OCI-LY7 (cell line): ENCODE results near the gene C6orf136. TPM values are rescaled to one million over a fixed set of nuclear protein-coding genes. Genes with fewer than 3 reads are reported as not detected.
A peak's percentile ranks its signal among the peaks of the same experiment; 100 is the strongest.

Experiments used
- BruUV-seq: library from RNA; stranded (reverse); fragments of 400-500 nt; replicated peaks from 2 replicates; lab custom pipeline; 2021; lab: Mats Ljungman, UMichigan
- CTCF ChIA-PET: fragments of 300-600 bp; sonication (Branson Sonifier 250); formaldehyde crosslinking; loops from one replicate; lab custom pipeline; 2022; ENCODE audit warnings: antibody characterized with exemption; ENCODE audit not compliant: unreplicated experiment; lab: Charles Lee
- POLR2A ChIA-PET: fragments of 300-600 bp; sonication (Branson Sonifier 250); formaldehyde crosslinking; loops from one replicate; lab custom pipeline; 2022; ENCODE audit warnings: antibody characterized with exemption; lab: Charles Lee
- DNase-seq: peaks from one replicate; pipeline ENCODE4 v3.0.0-alpha.2; 2015; ENCODE audit warnings: low spot score
- H2AFZ ChIP-seq: fragments of 200-600 bp; sonication (generic), shearing (Covaris generic); 2 replicates; pipeline ENCODE4 v1.6.1; 2014; ENCODE audit warnings: mild to moderate bottlenecking, antibody characterized with exemption, low read length, moderate library complexity
- H3K27ac ChIP-seq: fragments of 200-600 bp; sonication (generic); 2 replicates; pipeline ENCODE4 v1.5.1; 2014; ENCODE audit warnings: mixed run types, low read depth, mild to moderate bottlenecking, moderate library complexity, low read length, inconsistent platforms; ENCODE audit not compliant: poor library complexity, severe bottlenecking
- H3K36me3 ChIP-seq: fragments of 200-600 bp; sonication (generic); 2 replicates; pipeline ENCODE4 v1.6.1; 2014; ENCODE audit warnings: mild to moderate bottlenecking, antibody characterized with exemption, low read length, moderate library complexity, mixed read lengths; ENCODE audit not compliant: insufficient read depth
- H3K4me1 ChIP-seq: fragments of 200-600 bp; sonication (generic); 2 replicates; pipeline ENCODE4 v1.5.1; 2014; ENCODE audit warnings: mild to moderate bottlenecking, low read length; ENCODE audit not compliant: insufficient read depth, poor library complexity, severe bottlenecking
- H3K4me2 ChIP-seq: fragments of 200-600 bp; sonication (generic); 2 replicates; pipeline ENCODE4 v1.6.1; 2014; ENCODE audit warnings: mild to moderate bottlenecking, low read length
- H3K4me3 ChIP-seq: fragments of 200-600 bp; sonication (generic); 2 replicates; pipeline ENCODE4 v1.5.1; 2014; ENCODE audit warnings: mild to moderate bottlenecking, low read depth, low read length; ENCODE audit not compliant: poor library complexity, severe bottlenecking
- H3K79me2 ChIP-seq: fragments of 200-600 bp; sonication (generic); 2 replicates; pipeline ENCODE4 v1.6.1; 2016; ENCODE audit warnings: low read depth, mild to moderate bottlenecking, low read length, moderate library complexity, mixed read lengths; ENCODE audit not compliant: insufficient read depth
- H3K9me2 ChIP-seq: fragments of 200-600 bp; sonication (generic); 2 replicates; pipeline ENCODE4 v1.6.1; 2016; ENCODE audit warnings: mild to moderate bottlenecking, low read length, mixed read lengths; ENCODE audit not compliant: insufficient read depth
- H3K9me3 ChIP-seq: fragments of 200-600 bp; sonication (generic); 2 replicates; pipeline ENCODE4 v1.6.1; 2014; ENCODE audit warnings: mild to moderate bottlenecking, mixed run types, low read length, mixed read lengths
- H4K20me1 ChIP-seq: fragments of 200-600 bp; sonication (generic); 2 replicates; pipeline ENCODE4 v1.6.1; 2014; ENCODE audit warnings: mild to moderate bottlenecking, antibody characterized with exemption, low read length, moderate library complexity, mixed read lengths; ENCODE audit not compliant: insufficient read depth
- CTCF ChIP-seq: fragments of 200-600 bp; sonication (generic); conservative IDR thresholded peaks from 2 replicates; pipeline ENCODE4 v1.5.1; 2014; ENCODE audit warnings: mild to moderate bottlenecking, antibody characterized with exemption, low read length, moderate library complexity, mixed read lengths
- EZH2phosphoT487 ChIP-seq: fragments of 200-600 bp; sonication (generic); IDR thresholded peaks from 2 replicates; pipeline ENCODE4 v1.6.1; 2018; ENCODE audit warnings: low read depth, borderline replicate concordance, mild to moderate bottlenecking, mixed run types, antibody characterized with exemption, low read length, moderate library complexity, mixed read lengths
- intact Hi-C: fragments of 100-400 bp; cut with micrococcal nuclease; formaldehyde crosslinking; loops from one replicate; pipeline ENCODE4 v1.10.0; 2022; ENCODE audit not compliant: unreplicated experiment
- total RNA-seq, 2 experiments: library from RNA; depleted of rRNA in 1 of 2; stranded (reverse); fragments of >200 nt in 1 of 2; shearing (Covaris generic) in 1 of 2; gene quantifications; 2 replicates each; pipeline ENCODE4 v1.2.3, GENCODE V29; 2014 to 2022

Gene C6orf136
- total RNA-seq, 2 experiments from 2014 or later = 14.7 to 26.7 TPM

DNA sequence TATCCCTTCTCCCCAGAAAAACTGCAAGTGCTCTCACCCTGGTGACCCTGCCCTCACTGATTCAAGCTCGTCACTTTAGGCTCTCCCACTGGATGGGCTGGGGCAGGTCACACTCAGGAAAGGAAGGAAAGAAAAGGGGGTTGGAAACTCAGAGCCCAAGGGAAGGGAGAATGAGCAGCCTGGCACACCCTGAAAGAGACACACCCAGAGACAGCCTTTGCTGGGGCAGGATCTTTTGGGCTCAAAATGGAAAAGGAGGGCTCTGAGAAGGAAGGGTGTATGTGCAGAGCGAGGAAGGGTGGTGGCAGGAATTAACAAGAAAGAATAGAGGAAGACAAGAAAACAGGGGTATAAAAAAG lies 37.0 kb downstream of the C6orf136 start:
- intact Hi-C loops = loop anchor here (10.0 kb wide), 1 partner anchor 811 kb away; the partner anchor contains the start of gene MICB
- no peak for TF ChIP-seq EZH2phosphoT487
- no peak for TF ChIP-seq CTCF
- DNase-seq = no peak
- no TSS peak for BruUV-seq
- Histone ChIP-seq H3K4me3 (peak overlapping the region; percentile 95), H3K27ac (peak overlapping the region; percentile 95), H3K4me1 (peaks cover 40% of the 10 kb centered on the region), H3K4me2 (peak overlapping the region; percentile 99), H2AFZ (no peak overlapping the region), H3K9me2 (no peaks in the 10 kb centered on the region), H3K9me3 (no peaks in the 10 kb centered on the region), H3K36me3 (peaks cover 70% of the 10 kb centered on the region), H4K20me1 (peaks cover 13% of the 10 kb centered on the region; the same call in 1 of the 2 replicates), H3K79me2 (peaks cover 92% of the 10 kb centered on the region)
- ChIA-PET POLR2A (interaction anchor here (0.8 to 2.7 kb wide), 2 partner anchors 9 to 36 kb away, joined by 5 to 14 read pairs; partner anchors contain the start of gene TUBB), CTCF (no interaction called here)

GRCh38 chr6:30684386-30685156 lies 37.6 kb downstream of the C6orf136 start:
- Histone ChIP-seq H3K4me1 (peaks cover 43% of the 10 kb centered on the region), H3K36me3 (peaks cover 64% of the 10 kb centered on the region), H3K4me2 (peak overlapping the region; percentile 99), H2AFZ (no peak overlapping the region), H3K4me3 (peak overlapping the region; percentile 95), H4K20me1 (peaks cover 13% of the 10 kb centered on the region; the same call in 1 of the 2 replicates), H3K27ac (peak overlapping the region; percentile 95), H3K9me3 (no peaks in the 10 kb centered on the region), H3K9me2 (no peaks in the 10 kb centered on the region), H3K79me2 (peaks cover 92% of the 10 kb centered on the region)
- TF ChIP-seq EZH2phosphoT487 (no peak), CTCF (no peak)
- no TSS peak for BruUV-seq
- intact Hi-C loops = loop anchor here (5.0 to 10.0 kb wide), 2 partner anchors 67 to 810 kb away; partner anchors contain the start of genes MICB, MRPS18B and PPP1R10
- POLR2A ChIA-PET = interaction anchor here (0.8 to 2.7 kb wide), 4 partner anchors 9 to 38 kb away, joined by 4 to 14 read pairs (median 5); partner anchors contain the start of genes MDC1 and TUBB
- CTCF ChIA-PET = interaction anchor here (0.6 to 1.0 kb wide), 2 partner anchors 39 to 143 kb away, joined by 3 read pairs; no protein-coding TSS in a partner anchor
- DNase-seq = peak; percentile 71
